GM12865 (cell line): ENCODE measurements around the gene ST7.

Source experiments
- DNase-seq: peaks from one replicate; pipeline ENCODE4 v3.0.0; 2010; ENCODE audit warnings: low read depth
- H3K4me3 ChIP-seq: 2 replicates; pipeline ENCODE4 v1.5.1; 2011; ENCODE audit warnings: mild to moderate bottlenecking, low read depth, low read length, control low read depth
- TF ChIP-seq, protein P1 (sequence below): IDR thresholded peaks from 2 replicates; pipeline ENCODE4 v1.5.1; 2011; ENCODE audit warnings: low read length, control low read depth, low read depth, inconsistent platforms; ENCODE audit not compliant: insufficient read depth; ENCODE audit errors: missing control alignments

ST7 gene

DNA sequence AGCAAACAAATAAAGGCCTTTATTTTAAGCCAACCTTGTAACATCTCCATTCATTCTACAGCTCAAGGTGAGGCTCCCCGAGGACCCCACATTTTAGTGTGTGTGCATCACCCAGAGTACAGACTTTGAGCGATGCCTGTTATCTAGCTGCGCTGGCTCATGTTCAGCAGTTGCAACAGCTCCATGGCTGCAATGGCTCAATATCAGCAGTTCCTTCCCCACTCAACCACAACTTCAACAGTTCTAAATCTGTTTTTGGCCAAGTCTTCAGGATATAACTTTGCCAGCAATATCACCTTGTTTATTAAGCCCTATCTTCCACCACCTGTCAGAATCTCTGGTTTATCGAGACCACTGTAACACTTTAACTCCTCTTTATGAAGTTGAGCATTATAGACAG is 273.8 kb downstream of the ST7 start:
- no peak overlapping the region for H3K4me3 ChIP-seq
- TF ChIP-seq, protein P1, sequence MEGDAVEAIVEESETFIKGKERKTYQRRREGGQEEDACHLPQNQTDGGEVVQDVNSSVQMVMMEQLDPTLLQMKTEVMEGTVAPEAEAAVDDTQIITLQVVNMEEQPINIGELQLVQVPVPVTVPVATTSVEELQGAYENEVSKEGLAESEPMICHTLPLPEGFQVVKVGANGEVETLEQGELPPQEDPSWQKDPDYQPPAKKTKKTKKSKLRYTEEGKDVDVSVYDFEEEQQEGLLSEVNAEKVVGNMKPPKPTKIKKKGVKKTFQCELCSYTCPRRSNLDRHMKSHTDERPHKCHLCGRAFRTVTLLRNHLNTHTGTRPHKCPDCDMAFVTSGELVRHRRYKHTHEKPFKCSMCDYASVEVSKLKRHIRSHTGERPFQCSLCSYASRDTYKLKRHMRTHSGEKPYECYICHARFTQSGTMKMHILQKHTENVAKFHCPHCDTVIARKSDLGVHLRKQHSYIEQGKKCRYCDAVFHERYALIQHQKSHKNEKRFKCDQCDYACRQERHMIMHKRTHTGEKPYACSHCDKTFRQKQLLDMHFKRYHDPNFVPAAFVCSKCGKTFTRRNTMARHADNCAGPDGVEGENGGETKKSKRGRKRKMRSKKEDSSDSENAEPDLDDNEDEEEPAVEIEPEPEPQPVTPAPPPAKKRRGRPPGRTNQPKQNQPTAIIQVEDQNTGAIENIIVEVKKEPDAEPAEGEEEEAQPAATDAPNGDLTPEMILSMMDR: no peak
- no peak for DNase-seq

GRCh38 chr7:117229350-117229749 is 276.0 kb downstream of the ST7 start:
- H3K4me3 ChIP-seq: no peak overlapping the region
- no peak for DNase-seq
- TF ChIP-seq, protein P1: no peak

- TF ChIP-seq, protein P1: no peak
- H3K4me3 ChIP-seq: no peak overlapping the region
- peak; percentile 78 for DNase-seq
Observed at GRCh38 chr7:117230276-117231046, 277.2 kb downstream of the ST7 start.

DNA sequence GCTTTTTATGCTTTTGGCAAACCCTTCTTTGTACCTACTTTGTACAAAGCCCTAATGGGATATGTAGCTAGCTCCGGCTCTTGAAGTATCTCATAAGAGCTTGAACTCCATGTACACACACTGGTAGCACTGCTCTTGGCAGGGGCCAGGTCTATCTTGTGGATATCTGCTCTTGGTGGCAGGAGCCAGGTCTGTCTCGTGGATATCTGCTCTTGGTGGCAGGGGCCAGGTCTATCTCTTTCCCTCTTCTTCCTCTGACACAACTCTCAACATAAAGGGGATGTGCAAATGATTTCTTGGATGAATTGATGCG is 277.7 kb downstream of the ST7 start:
- no peak for DNase-seq
- H3K4me3 ChIP-seq: no peak overlapping the region
- TF ChIP-seq, protein P1: no peak

- no peak overlapping the region for H3K4me3 ChIP-seq
- TF ChIP-seq, protein P1: no peak
- no peak for DNase-seq
Observed at GRCh38 chr7:117237646-117238045, 284.3 kb downstream of the ST7 start.

DNA sequence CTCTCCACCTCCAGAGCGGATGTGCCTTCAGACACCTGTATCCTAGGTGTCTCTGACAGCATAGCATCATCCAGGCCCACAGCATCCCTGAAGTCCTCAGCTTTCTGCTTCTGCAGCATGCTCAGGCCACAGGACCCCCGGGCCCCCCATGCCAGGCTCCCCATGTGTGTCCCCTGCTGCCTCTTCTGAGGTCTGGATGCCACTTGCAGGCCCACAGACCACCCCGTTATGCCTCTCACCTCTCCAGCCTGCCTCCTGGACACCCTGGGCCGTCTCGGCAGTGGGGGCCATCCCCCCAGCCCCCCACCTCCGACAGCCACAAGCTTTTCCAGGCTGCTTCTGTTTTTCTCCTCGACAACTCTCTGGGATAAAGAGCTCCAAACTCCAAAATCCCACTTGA is 285.2 kb downstream of the ST7 start:
- no peak for DNase-seq
- TF ChIP-seq, protein P1: no peak
- H3K4me3 ChIP-seq: no peak overlapping the region

DNA sequence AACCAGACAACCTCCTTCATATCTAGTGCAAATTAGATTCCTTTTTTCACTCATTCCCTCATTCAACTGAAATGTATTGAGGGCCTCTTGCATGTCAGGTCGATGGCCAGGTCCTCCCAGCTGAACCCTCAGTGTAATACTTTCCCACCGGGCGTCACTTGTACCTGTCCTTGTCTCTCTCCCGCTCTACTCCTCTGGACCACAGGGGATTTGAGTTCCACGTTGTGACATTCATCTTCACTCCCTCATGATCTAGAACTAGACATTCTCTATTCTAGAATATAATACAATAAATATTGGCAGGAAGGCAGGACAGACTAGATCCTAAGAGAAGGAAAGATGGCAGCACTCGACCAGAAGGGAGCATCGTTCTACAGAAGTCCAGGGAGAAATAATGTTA is 285.6 kb downstream of the ST7 start:
- TF ChIP-seq, protein P1: no peak
- H3K4me3 ChIP-seq: no peak overlapping the region
- DNase-seq: no peak
